Measurements from ENCODE around the gene LRRC27. TPM values are rescaled to one million over a fixed set of nuclear protein-coding genes. Genes with fewer than 3 reads are reported as not detected.
"Not testable (repeated sequence)": the region's sequence is repeated elsewhere in the genome, so short reads cannot be mapped to it uniquely, and the experiment has no call there.

Gene LRRC27
- total RNA-seq, 1 donor from 2014 or later = 12.4 TPM

DNA sequence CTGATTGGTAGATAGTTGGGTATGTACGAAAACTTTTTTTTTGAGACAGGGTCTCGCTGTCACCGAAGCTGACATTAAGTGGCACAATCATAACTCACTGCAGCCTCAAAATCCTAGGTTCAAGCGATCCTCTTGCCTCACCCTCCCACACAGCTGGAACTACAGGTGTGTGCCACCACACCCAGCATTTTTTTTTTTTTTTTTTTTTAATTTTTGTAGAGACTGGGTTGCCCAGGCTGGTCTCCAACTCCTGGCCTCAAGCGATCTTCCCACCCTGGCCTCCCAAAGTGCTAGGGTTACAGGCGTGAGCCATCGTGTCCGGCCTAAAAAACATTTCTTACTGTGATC lies 1.5 kb upstream of the LRRC27 start:
- ATAC-seq = no peak
- intact Hi-C loops (cut with DNase I) = no loop called here

GRCh38 chr10:132332433-132332754 lies 401 bp downstream of the LRRC27 start:
- intact Hi-C loops (cut with DNase I) = no loop called here
- DNase-seq (ENCODE audit: low spot score) (no peak), ATAC-seq (peak; percentile 1)

More for the DNA sequence above, 1.5 kb upstream of the LRRC27 start:
- DNase-seq (ENCODE audit: low spot score) = no peak

GRCh38 chr10:132333386-132333785 lies 1.4 kb downstream of the LRRC27 start:
- no peak for DNase-seq (ENCODE audit: low spot score)
- ATAC-seq = no peak
- intact Hi-C loops (cut with DNase I) = no loop called here

DNA sequence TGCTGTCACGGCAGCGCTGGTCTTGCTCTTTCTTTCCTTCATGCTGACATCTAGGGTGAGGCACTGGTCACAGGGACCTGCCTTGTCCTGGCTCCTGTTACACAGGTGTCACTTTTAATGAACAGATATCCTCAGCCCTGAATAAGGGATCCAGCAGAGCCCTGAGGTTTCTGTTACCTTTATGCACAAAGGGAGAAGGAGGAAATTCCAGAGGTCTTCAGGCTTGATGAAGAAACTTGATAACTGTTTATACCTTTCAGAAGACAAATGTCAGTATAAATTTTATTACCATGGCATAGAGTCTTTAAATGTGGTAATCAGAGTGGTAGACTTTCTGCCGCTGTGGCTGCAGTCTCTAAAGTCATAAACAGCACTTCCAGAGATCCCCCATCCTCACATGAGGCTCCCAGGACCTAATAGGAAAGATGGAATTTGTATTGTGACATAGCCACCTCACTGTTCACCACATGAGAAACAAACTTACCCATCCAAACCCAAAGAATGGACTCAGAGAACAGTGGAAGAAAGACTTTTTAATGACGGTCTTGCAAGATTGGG lies 2.7 kb downstream of the LRRC27 start:
- intact Hi-C loops (cut with DNase I) = no loop called here
- no peak for DNase-seq (ENCODE audit: low spot score)
- no peak for ATAC-seq

GRCh38 chr10:132335189-132336063 lies 3.4 kb downstream of the LRRC27 start:
- ATAC-seq (peak; percentile 44), DNase-seq (ENCODE audit: low spot score) (no peak)
- intact Hi-C loops (cut with DNase I) = no loop called here

- ATAC-seq (no peak), DNase-seq (ENCODE audit: low spot score) (no peak)
- intact Hi-C loops (cut with DNase I) = no loop called here
Measured at GRCh38 chr10:132336064-132336746, 4.2 kb downstream of the LRRC27 start.

DNA sequence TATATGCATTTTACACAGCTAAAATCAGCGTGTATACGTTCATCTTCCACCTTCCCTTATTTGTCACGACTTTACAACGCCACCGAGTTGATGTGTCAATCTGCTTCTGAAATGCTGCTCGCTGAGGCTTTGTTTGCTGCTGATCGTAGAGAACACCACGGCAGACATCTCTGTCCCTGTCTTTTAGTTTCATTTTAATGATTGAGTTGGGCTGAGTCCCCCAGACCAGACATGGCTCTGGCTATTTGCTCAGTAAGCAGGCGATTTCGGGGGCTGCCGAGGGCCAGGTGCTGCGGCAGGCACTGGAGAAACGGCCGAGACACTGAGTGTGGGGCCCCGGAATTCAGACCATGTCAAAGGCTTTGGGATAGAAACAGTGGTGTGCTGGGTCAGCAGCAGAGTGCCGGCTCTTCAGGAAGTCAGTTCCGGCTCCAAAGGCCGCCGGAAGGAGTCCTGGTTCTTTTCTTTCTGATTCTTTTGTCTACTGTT lies 5.0 kb downstream of the LRRC27 start:
- intact Hi-C loops (cut with DNase I) = no loop called here
- DNase-seq (ENCODE audit: low spot score) (no peak), ATAC-seq (no peak)

DNA sequence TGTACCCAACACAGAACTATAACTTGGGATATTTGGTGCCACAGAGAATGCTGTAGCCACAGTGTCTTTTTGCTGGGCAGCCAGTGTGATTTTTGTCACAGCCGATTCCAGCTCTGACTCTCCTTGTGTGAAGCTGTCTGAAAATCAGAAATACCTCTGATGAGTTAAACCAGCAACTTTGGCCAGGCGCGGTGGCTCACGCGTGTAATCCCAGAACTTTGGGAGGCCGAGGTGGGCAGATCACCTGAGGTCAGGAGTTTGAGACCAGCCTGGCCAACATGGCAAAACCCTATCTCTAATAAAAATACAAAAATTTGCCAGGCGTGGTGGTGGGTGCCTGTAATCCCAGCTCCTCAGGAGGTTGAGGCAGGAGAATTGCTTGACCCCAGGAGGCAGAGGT lies 5.9 kb downstream of the LRRC27 start:
- intact Hi-C loops (cut with DNase I); ATAC-seq; DNase-seq (ENCODE audit: low spot score): not testable (repeated sequence)

- ATAC-seq (no peak), DNase-seq (ENCODE audit: low spot score) (no peak)
- intact Hi-C loops (cut with DNase I) = no loop called here
Measured at GRCh38 chr10:132338876-132339275, 6.9 kb downstream of the LRRC27 start.

- no peak for ATAC-seq
- intact Hi-C loops (cut with DNase I) = no loop called here
- no peak for DNase-seq (ENCODE audit: low spot score)
Measured at GRCh38 chr10:132339276-132339675, 7.3 kb downstream of the LRRC27 start.

- no peak for ATAC-seq
- DNase-seq (ENCODE audit: low spot score) = no peak
- intact Hi-C loops (cut with DNase I) = loop anchor here (5.0 kb wide), 1 partner anchor 531 kb away; no protein-coding TSS in a partner anchor
Measured at GRCh38 chr10:132341017-132341416, 9.0 kb downstream of the LRRC27 start.

GRCh38 chr10:132341781-132342180 lies 9.8 kb downstream of the LRRC27 start:
- intact Hi-C loops (cut with DNase I) = loop anchor here (5.0 kb wide), 1 partner anchor 531 kb away; no protein-coding TSS in a partner anchor

DNA sequence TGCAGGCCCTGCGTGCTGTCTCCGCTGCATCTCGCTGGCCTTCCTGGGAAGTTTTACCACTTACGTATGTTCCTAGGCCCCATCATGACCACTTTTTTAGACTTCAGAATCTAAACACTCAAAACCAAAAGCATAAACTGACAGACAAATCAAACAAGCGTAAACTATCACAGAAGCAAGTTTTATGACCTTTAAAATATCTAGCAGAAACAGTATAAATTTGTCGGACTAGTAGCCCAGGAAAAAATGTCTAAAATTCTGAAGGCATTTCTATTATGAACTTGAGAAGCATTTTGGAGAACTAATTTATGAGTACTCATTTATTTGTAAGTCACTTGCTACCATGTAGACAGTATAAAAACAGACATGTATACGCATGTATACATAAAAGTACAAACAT lies 10.6 kb downstream of the LRRC27 start:
- intact Hi-C loops (cut with DNase I) = loop anchor here (5.0 kb wide), 1 partner anchor 530 kb away; no protein-coding TSS in a partner anchor
- ATAC-seq (no peak), DNase-seq (ENCODE audit: low spot score) (no peak)

More at GRCh38 chr10:132341781-132342180, 9.8 kb downstream of the LRRC27 start:
- no peak for ATAC-seq
- DNase-seq (ENCODE audit: low spot score) = no peak

- ATAC-seq (no peak), DNase-seq (ENCODE audit: low spot score) (no peak)
- intact Hi-C loops (cut with DNase I) = loop anchor here (5.0 kb wide), 1 partner anchor 528 kb away; no protein-coding TSS in a partner anchor
Measured at GRCh38 chr10:132344386-132344785, 12.4 kb downstream of the LRRC27 start.

- ATAC-seq (no peak), DNase-seq (ENCODE audit: low spot score) (peak; percentile 33)
- intact Hi-C loops (cut with DNase I) = loop anchor here (5.0 kb wide), 1 partner anchor 1498 kb away; no protein-coding TSS in a partner anchor
Measured at GRCh38 chr10:132345345-132345744, 13.4 kb downstream of the LRRC27 start.

- ATAC-seq (no peak), DNase-seq (ENCODE audit: low spot score) (no peak)
- intact Hi-C loops (cut with DNase I) = loop anchor here (5.0 kb wide), 1 partner anchor 1500 kb away; no protein-coding TSS in a partner anchor
Measured at GRCh38 chr10:132346806-132347205, 14.8 kb downstream of the LRRC27 start.

DNA sequence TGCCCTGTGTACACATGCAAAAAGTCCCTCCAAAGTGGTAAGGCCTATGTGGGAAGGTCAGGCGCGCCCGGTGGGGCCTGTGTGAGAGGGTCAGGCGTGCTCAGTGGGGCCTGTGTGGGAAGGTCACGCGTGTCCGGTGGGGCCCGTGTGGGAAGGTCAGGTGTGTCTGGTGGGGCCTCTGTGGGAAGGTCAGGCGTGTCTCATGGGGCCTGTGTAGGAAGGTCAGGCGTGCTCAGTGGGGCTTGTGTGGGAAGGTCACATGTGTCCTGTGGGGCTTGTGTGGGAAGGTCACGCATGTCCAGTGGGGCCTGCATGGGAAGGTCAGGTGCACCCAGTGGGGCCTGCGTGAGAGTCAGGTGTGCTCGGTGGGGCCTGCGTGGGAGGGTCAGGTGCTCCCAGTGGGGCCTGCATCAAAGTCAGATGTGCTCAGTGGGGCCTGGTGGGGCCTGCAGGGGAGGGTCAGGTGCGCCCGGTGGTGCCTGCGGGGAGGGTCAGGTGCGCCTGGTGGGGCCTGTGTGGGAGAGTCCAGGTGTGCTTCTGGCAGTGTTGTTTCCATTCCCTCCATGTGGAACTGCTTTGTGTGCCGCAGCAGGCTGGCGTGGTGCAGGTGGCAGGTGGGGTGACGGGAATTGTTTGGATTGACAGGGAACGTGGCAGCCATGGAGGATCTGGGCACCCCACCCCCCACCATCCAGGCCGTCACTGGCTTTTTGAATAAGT lies 15.4 kb downstream of the LRRC27 start:
- intact Hi-C loops (cut with DNase I) = loop anchor here (5.0 kb wide), 1 partner anchor 1500 kb away; no protein-coding TSS in a partner anchor
- DNase-seq (ENCODE audit: low spot score) (no peak), ATAC-seq (no peak)

- intact Hi-C loops (cut with DNase I) = loop anchor here (5.0 kb wide), 1 partner anchor 1501 kb away; no protein-coding TSS in a partner anchor
- ATAC-seq (no peak), DNase-seq (ENCODE audit: low spot score) (no peak)
Measured at GRCh38 chr10:132347931-132348267, 15.9 kb downstream of the LRRC27 start.

DNA sequence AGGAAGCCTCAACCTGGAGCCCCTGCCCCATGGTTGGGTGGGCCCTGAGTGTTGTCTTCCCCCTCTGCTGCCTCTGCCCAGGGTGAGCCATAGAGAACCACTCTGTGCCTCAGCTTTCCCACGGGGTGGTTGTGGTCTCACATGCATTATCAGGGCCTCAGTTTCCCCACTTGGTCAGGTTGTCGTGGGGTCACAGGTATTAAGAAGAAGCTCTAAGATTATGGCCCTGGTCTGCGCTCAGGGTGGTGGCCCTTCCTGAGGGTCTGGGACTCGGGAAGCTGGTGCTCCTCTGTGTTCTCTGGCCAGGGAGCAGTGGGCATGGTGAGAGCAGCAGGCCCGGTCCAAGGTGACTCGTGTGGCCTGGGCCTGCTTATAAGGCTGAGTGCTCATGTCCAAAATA lies 17.8 kb downstream of the LRRC27 start:
- DNase-seq (ENCODE audit: low spot score) (no peak), ATAC-seq (no peak)
- intact Hi-C loops (cut with DNase I) = loop anchor here (5.0 to 10.0 kb wide), 2 partner anchors 125 to 1502 kb away; no protein-coding TSS in a partner anchor

All from sciatic nerve (tissue), 2 donors.